ENCODE data around the gene GPN2.
"Not testable (repeated sequence)": the region's sequence is repeated elsewhere in the genome, so short reads cannot be mapped to it uniquely, and the experiment has no call there.

Gene GPN2

GRCh38 chr1:26844424-26845196 lies 45.5 kb downstream of the GPN2 start:
- no peak for DNase-seq (ENCODE audit: low read depth)
- TF ChIP-seq CTCF (IDR thresholded peaks at IDR 0.05; ENCODE audit: insufficient read depth, low read depth, low read length, missing control alignments), result no peak
- H3K4me3 ChIP-seq (ENCODE audit: low read depth, low read length), result no peak overlapping the region

GRCh38 chr1:26839779-26840178 lies 50.3 kb downstream of the GPN2 start:
- no peak overlapping the region for H3K4me3 ChIP-seq (ENCODE audit: low read depth, low read length)
- TF ChIP-seq CTCF (IDR thresholded peaks at IDR 0.05; ENCODE audit: insufficient read depth, low read depth, low read length, missing control alignments), result no peak
- DNase-seq (ENCODE audit: low read depth), result no peak

- no peak for DNase-seq (ENCODE audit: low read depth)
- no peak overlapping the region for H3K4me3 ChIP-seq (ENCODE audit: low read depth, low read length)
- no peak for TF ChIP-seq CTCF (IDR thresholded peaks at IDR 0.05; ENCODE audit: insufficient read depth, low read depth, low read length, missing control alignments)
These were observed 50.8 kb downstream of the GPN2 start for GRCh38 chr1:26839339-26839722.

GRCh38 chr1:26838474-26839338 lies 51.4 kb downstream of the GPN2 start:
- DNase-seq (ENCODE audit: low read depth), result peak; percentile 95
- TF ChIP-seq CTCF (IDR thresholded peaks at IDR 0.05; ENCODE audit: insufficient read depth, low read depth, low read length, missing control alignments), result no peak

GRCh38 chr1:26837665-26838064 lies 52.4 kb downstream of the GPN2 start:
- DNase-seq (ENCODE audit: low read depth); H3K4me3 ChIP-seq (ENCODE audit: low read depth, low read length): not testable (repeated sequence)

More at GRCh38 chr1:26838474-26839338, 51.4 kb downstream of the GPN2 start:
- no peak overlapping the region for H3K4me3 ChIP-seq (ENCODE audit: low read depth, low read length)

GRCh38 chr1:26833432-26834405 lies 56.4 kb downstream of the GPN2 start:
- TF ChIP-seq CTCF (IDR thresholded peaks at IDR 0.05; ENCODE audit: insufficient read depth, low read depth, low read length, missing control alignments), result peak; percentile 35
- DNase-seq (ENCODE audit: low read depth), result peak; percentile 97
- peak overlapping the region; percentile 12; the same call in 1 of the 2 replicates for H3K4me3 ChIP-seq (ENCODE audit: low read depth, low read length)
